HUES6 (cell line): ENCODE results near the gene NCAN.

ENCODE experiments used
- H3K27ac ChIP-seq: 2 replicates; pipeline ENCODE4 v1.7.0; 2013; ENCODE audit warnings: low read depth, mild to moderate bottlenecking, low read length, inconsistent platforms
- H3K27me3 ChIP-seq: 2 replicates; pipeline ENCODE4 v1.6.1; 2013; ENCODE audit warnings: low read length; ENCODE audit not compliant: control insufficient read depth, insufficient read depth
- H3K36me3 ChIP-seq: 2 replicates; pipeline ENCODE4 v1.6.1; 2013; ENCODE audit warnings: low read length; ENCODE audit not compliant: control insufficient read depth, insufficient read depth
- H3K4me1 ChIP-seq: 2 replicates; pipeline ENCODE4 v1.6.1; 2013; ENCODE audit warnings: low read length; ENCODE audit not compliant: control insufficient read depth, insufficient read depth
- H3K4me3 ChIP-seq: 2 replicates; pipeline ENCODE4 v1.5.1; 2013; ENCODE audit warnings: low read depth, low read length
- H3K9ac ChIP-seq: one replicate; pipeline ENCODE4 v1.6.1; 2013; ENCODE audit warnings: mild to moderate bottlenecking, low read length
- H3K9me3 ChIP-seq: 2 replicates; pipeline ENCODE4 v1.6.1; 2013; ENCODE audit warnings: low read depth, low read length; ENCODE audit not compliant: control insufficient read depth, insufficient read depth

The NCAN gene

GRCh38 chr19:19297759-19298158, 86.0 kb downstream of the NCAN start:
- H3K36me3 ChIP-seq, result peaks cover 73% of the 10 kb centered on the region
- no peaks in the 10 kb centered on the region for H3K27me3 ChIP-seq
- no peak overlapping the region for H3K4me3 ChIP-seq
- no peak overlapping the region for H3K27ac ChIP-seq
- no peak overlapping the region for H3K9ac ChIP-seq
- no peaks in the 10 kb centered on the region for H3K4me1 ChIP-seq
- no peaks in the 10 kb centered on the region for H3K9me3 ChIP-seq

GRCh38 chr19:19300613-19301012, 88.9 kb downstream of the NCAN start:
- Histone ChIP-seq H3K9ac (no peak overlapping the region), H3K27ac (no peak overlapping the region), H3K27me3 (no peaks in the 10 kb centered on the region), H3K4me3 (no peak overlapping the region), H3K4me1 (no peaks in the 10 kb centered on the region), H3K36me3 (peaks cover 78% of the 10 kb centered on the region), H3K9me3 (no peaks in the 10 kb centered on the region)
